Activated naive CD8-positive, alpha-beta T cell treated with anti-CD3 and anti-CD28 coated beads, Interleukin-2, amount 50 U/mL, for 16 hours (primary cell): ENCODE data around the gene GDPD4.

Experiments used
- DNase-seq: peaks from one replicate; pipeline ENCODE4 v3.0.0-alpha.2; 2020; ENCODE audit warnings: low read depth, low spot score

Gene GDPD4

GRCh38 chr11:77244277-77245027 is 57.0 kb downstream of the GDPD4 start:
- no peak for DNase-seq

- no peak for DNase-seq
Observed at GRCh38 chr11:77236901-77237300, 64.6 kb downstream of the GDPD4 start.

- no peak for DNase-seq
Observed at GRCh38 chr11:77233011-77233410, 68.5 kb downstream of the GDPD4 start.

GRCh38 chr11:77232242-77232641 is 69.2 kb downstream of the GDPD4 start:
- DNase-seq: no peak

GRCh38 chr11:77231800-77232199 is 69.7 kb downstream of the GDPD4 start:
- DNase-seq: no peak

GRCh38 chr11:77230878-77231605 is 70.4 kb downstream of the GDPD4 start:
- DNase-seq: no peak

- DNase-seq: no peak
Observed at GRCh38 chr11:77223797-77224196, 77.7 kb downstream of the GDPD4 start.

- DNase-seq: no peak
Observed at GRCh38 chr11:77217156-77217555, 84.3 kb downstream of the GDPD4 start.

GRCh38 chr11:77215106-77215505 is 86.4 kb downstream of the GDPD4 start:
- DNase-seq: no peak

GRCh38 chr11:77214557-77214956 is 86.9 kb downstream of the GDPD4 start:
- DNase-seq: no peak

GRCh38 chr11:77213589-77214428 is 87.7 kb downstream of the GDPD4 start:
- no peak for DNase-seq

GRCh38 chr11:77213029-77213579 is 88.4 kb downstream of the GDPD4 start:
- no peak for DNase-seq

GRCh38 chr11:77212314-77213007 is 89.0 kb downstream of the GDPD4 start:
- no peak for DNase-seq

GRCh38 chr11:77211594-77212251 is 89.8 kb downstream of the GDPD4 start:
- no peak for DNase-seq

- DNase-seq: no peak
Observed at GRCh38 chr11:77211040-77211451, 90.4 kb downstream of the GDPD4 start.

- no peak for DNase-seq
Observed at GRCh38 chr11:77209663-77210062, 91.8 kb downstream of the GDPD4 start.

- no peak for DNase-seq
Observed at GRCh38 chr11:77208535-77208934, 93.0 kb downstream of the GDPD4 start.

- no peak for DNase-seq
Observed at GRCh38 chr11:77207618-77208313, 93.7 kb downstream of the GDPD4 start.

- DNase-seq: no peak
Observed at GRCh38 chr11:77207019-77207485, 94.4 kb downstream of the GDPD4 start.
